GM19395 (cell line): Measurements from ENCODE around the gene PRDM1.

ENCODE experiments used
- ATAC-seq: cut with Tn5 transposase; IDR thresholded peaks from one replicate; pipeline ENCODE4 v1.9.1; 2021; ENCODE audit warnings: mild to moderate bottlenecking, moderate library complexity; ENCODE audit not compliant: unreplicated experiment

PRDM1 gene

GRCh38 chr6:106094964-106095335 lies 8.8 kb downstream of the PRDM1 start:
- no peak for ATAC-seq

DNA sequence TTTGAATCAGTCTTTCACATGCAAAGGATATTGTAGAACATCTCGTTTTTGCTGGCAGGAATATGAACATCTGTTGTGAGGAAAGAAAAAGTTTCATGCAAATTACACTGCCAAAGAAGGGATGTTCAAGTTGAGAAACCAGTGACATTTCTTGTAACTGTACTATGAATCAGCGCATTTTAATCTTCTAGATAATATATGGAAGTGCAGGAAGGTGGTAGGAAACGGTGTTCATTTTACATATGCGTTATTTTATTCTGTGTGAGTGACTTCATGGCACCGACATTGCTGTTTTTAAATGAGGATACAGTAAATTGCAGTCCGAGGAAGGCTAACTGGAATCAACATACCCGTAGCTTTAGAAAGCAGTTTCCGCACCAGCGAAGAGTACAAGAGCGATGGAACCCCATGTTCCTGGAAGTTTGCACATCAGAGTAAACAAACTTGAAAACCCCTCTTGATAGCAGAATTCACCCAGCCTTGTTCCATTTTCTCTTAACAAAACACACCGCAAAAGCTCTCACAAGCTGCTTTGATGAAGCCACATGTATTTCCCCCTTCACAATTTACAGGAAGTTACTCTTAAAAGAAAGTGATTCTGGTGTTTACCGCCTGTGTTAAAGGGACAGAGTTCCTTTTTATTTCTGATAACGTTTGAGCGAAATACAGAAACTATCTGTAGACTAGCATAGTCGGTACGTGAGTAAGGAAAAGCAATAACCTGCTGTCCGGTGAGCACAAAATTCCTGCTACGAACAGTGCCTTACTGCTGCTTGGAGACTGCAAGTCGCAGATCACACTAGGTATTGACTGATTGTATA lies 11.5 kb downstream of the PRDM1 start:
- ATAC-seq: peak; percentile 54

GRCh38 chr6:106098383-106099234 lies 12.5 kb downstream of the PRDM1 start:
- ATAC-seq: peak; percentile 46

- no peak for ATAC-seq
Measured at GRCh38 chr6:106099235-106099537, 13.1 kb downstream of the PRDM1 start.

GRCh38 chr6:106100755-106101154 lies 14.6 kb downstream of the PRDM1 start:
- ATAC-seq: no peak

GRCh38 chr6:106101466-106101865 lies 15.3 kb downstream of the PRDM1 start:
- no peak for ATAC-seq

DNA sequence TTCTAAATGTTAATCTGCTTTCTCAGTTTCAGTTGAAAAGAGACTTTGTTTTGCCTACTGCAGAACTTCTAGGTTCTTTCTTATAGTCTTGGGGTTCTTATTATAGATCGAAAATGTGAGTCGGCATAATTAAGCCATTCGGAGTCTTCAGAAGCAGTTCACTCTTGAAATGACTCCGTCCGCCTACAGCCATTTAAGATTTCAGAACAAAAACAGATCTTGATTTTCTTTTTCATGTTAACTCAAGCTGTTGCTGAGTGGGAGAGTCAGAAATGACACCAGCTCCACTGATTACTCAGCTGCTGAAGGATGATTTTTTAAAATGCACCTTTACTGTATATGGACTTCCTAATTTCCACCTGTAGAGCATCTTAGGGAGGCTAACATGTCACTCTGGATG lies 15.9 kb downstream of the PRDM1 start:
- peak; percentile 70 for ATAC-seq

DNA sequence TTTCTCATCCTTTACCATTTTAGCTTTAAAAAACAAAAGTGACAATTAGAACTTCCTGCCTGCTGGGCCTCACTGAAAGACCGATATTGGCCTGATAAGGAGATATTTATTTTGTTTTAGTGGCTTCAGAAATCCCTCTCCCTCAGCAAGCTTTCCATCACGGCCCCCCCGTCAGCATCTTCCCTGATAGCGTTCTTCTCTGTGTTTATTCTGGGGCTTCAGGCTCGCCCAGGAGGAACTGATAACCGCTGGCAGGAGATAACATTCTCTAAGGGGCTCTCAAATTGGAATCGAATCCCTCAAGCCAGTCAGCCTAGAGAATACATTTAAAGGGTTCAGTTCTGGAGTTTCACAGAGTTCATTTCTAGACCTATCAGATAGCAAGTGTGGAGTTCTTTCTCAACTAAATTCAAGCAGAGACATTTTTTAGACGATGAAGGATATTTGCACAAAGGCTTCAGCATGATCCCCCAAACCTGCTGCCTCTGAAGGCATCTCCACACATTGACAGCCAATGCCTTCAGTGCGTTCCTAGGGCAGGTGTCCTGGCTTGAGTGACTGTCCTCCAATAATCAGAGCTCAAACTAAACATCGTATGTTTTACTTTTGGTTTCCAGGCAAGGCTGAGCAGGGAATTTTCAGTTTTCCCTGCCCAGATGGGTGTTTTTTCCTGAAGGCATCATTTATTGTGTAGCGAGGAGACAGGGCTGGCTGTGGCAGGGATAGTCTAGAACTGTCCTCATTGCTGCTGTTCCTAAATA lies 17.0 kb downstream of the PRDM1 start:
- ATAC-seq: no peak

DNA sequence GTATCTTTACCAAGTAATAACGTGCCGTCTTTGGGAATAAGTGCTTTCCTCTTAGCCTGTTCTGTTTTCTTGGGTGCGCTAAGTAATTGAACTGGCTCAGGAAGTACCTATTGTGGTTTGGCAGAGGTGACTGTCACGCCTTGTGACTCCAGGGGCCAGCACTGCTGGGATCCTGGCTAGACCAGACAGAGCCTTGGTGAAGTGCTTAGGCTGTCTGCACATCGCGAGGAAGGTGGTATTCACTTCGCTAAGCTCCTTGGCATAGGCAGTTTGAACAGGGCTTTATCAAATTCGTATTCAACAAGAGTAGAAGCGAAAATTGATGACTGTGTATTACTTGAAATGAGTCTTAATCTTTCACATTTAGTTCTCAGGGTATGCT lies 17.6 kb downstream of the PRDM1 start:
- ATAC-seq: peak; percentile 45

- ATAC-seq: no peak
Measured at GRCh38 chr6:106104476-106104875, 18.3 kb downstream of the PRDM1 start.

DNA sequence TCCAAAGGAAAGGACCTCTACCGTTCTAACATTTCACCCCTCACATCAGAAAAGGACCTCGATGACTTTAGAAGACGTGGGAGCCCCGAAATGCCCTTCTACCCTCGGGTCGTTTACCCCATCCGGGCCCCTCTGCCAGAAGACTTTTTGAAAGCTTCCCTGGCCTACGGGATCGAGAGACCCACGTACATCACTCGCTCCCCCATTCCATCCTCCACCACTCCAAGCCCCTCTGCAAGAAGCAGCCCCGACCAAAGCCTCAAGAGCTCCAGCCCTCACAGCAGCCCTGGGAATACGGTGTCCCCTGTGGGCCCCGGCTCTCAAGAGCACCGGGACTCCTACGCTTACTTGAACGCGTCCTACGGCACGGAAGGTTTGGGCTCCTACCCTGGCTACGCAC lies 18.8 kb downstream of the PRDM1 start:
- no peak for ATAC-seq

- ATAC-seq: no peak
Measured at GRCh38 chr6:106105493-106105892, 19.4 kb downstream of the PRDM1 start.

DNA sequence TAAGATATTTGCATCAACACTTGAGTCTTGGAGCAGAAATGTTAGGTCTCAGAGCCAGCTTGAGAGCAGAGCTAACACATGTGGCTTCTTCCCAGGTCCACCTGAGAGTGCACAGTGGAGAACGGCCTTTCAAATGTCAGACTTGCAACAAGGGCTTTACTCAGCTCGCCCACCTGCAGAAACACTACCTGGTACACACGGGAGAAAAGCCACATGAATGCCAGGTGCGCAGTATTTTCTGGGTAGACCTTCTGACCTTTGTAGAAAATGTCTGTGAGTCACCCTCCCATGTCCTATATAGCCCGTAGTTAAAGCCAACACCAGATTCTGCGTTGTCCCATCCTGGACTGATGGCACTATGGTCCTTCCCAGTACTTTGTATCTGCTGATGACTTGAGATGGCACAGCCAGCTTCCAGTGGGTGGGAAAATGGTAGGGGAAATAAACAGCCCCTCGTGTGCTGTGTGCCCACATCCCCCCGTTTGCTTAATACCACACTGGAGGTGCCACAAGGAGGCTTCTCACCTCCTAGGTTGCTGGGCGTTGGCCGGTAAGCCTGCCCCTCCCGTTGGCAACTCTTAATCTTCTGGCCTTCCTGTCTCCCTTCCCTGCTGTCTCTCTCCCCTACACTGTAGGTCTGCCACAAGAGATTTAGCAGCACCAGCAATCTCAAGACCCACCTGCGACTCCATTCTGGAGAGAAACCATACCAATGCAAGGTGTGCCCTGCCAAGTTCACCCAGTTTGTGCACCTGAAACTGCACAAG lies 20.3 kb downstream of the PRDM1 start:
- no peak for ATAC-seq

- ATAC-seq: no peak
Measured at GRCh38 chr6:106107043-106107613, 21.0 kb downstream of the PRDM1 start.

GRCh38 chr6:106108129-106108528 lies 22.0 kb downstream of the PRDM1 start:
- ATAC-seq: no peak

GRCh38 chr6:106109029-106109428 lies 22.9 kb downstream of the PRDM1 start:
- ATAC-seq: no peak

- no peak for ATAC-seq
Measured at GRCh38 chr6:106110164-106110826, 24.2 kb downstream of the PRDM1 start.

DNA sequence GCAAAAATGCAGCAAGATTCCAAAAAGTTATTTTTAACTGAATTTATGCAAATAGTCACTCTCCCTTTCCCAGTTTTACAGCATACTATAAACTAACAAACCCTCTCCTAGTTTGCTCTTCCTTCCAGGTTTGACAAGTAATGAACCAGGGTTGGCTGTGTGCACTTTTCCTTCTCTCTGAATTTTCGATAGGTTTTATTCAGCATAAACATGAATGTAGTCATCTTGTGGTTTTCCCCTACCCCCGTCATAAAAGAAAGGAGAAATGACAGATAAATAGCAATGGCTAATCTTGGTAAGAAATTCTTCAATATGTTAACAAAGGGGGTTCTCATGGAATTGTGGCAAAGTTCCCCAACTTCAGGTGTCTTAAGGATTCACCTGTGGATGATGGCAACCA lies 26.3 kb downstream of the PRDM1 start:
- ATAC-seq: no peak

DNA sequence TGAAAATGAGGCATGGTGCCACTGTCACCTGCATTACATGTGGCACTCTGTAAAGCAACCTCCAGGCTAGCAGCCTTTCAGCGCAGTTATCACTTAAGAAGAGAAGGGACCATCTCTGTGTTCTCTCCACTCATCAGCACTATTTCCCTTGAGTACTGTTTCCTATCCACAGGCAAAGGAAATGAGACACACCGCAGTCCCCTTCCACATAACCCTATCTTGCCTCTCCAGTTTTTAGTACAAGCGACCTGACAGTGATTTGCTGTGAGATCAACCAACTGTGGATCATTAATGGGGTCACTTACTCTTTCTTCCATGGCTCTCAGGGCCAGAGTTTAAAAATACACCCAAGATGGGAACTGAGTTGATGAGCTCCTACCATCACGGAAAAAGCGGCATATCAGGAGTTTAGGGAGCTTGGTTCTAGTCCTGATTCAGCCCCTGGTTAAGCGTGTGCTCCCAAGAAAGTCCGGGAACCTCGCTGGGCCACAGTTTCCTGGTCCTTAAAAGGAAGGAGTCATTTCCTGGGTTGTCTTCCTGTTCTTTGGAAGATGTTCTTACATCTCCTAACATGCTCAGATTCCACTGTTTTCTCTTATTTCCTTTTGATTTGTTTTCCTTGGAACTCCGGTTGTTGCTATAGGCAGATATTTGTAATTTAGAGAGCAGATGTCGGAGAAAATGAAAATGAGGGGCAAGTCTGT lies 27.3 kb downstream of the PRDM1 start:
- no peak for ATAC-seq
